ENCODE data around the gene MAFG. TPM values are rescaled to one million over a fixed set of nuclear protein-coding genes. Genes with fewer than 3 reads are reported as not detected.
A peak's percentile ranks its signal among the peaks of the same experiment; 100 is the strongest.

The MAFG gene
- total and polyA plus RNA-seq, 2 of the 13 experiments (the other 11 are each of a cell fraction or from before 2014, with no cell fraction given) = 14.5 to 20.0 TPM

GRCh38 chr17:81939218-81939617 is 11.7 kb upstream of the MAFG start:
- TF ChIP-seq STAG1 (CRISPR knock-in tag; IDR thresholded peaks at IDR 0.05) = peak; percentile 19; the same call in 1 of the 2 replicates
- no peak for TF ChIP-seq PRDM4 (CRISPR knock-in tag; IDR thresholded peaks at IDR 0.05; ENCODE audit: borderline replicate concordance)
- 0 out of 2 replicates have a peak, but pooled peaks have one; percentile 38 for TF ChIP-seq EED (CRISPR knock-in tag; IDR thresholded peaks at IDR 0.05)
- peak; percentile 18; the same call in 1 of the 2 replicates for TF ChIP-seq CTCF (CRISPR knock-in tag; IDR thresholded peaks at IDR 0.05)
- TF ChIP-seq GABPB1 (CRISPR knock-in tag; IDR thresholded peaks at IDR 0.05) = peak; percentile 8; the same call in 1 of the 2 replicates
- FAIRE-seq = no peak
- no peak overlapping the region for H3K9ac ChIP-seq (ENCODE audit: insufficient read depth, low read depth, low read length)
- intact Hi-C loops (cut with micrococcal nuclease; ENCODE audit: unreplicated experiment) = no loop called here
- ChIA-PET POLR2A (interaction anchor here (0.8 to 7.9 kb wide), 4 partner anchors 13 to 64 kb away, joined by 3 to 71 read pairs (median 30); partner anchors contain the start of gene MAFG), CTCF (ENCODE audit: low intra/inter-chr PET ratio, low total read pairs) (no interaction called here)
- peaks cover 19% of the 10 kb centered on the region for H3K79me2 ChIP-seq (ENCODE audit: insufficient read depth, low read length)
- peaks cover 16 to 33% of the 10 kb centered on the region in 2 experiments; a peak in 4 of 5 replicates for H3K27me3 ChIP-seq (ENCODE audit: control insufficient read depth in 1 of 2, insufficient read depth in 2 of 2, low read length in 2 of 2)
- no peak for DNase-seq (ENCODE audit: low spot score)
- H3K4me3 ChIP-seq (replicated peaks in 1 of 3; ENCODE audit: insufficient read depth in 1 of 3, low read depth in 2 of 3, low read length in 3 of 3) = no peak overlapping the region; a peak in 1 of 6 replicates
- no peaks in the 10 kb centered on the region; the same call in 1 of the 2 replicates for H4K20me1 ChIP-seq (ENCODE audit: insufficient read depth, low read length)
- H2AFZ ChIP-seq (ENCODE audit: low read length) = no peak overlapping the region
- H3K4me1 ChIP-seq (ENCODE audit: insufficient read depth, low read length) = peaks cover 74% of the 10 kb centered on the region
- in situ Hi-C loops (cut with HindIII; ENCODE audit: extremely low pct_ligation_motif_present, low pct_unique_long_range_greater_than_20kb) = no loop called here
- H3K9me3 ChIP-seq (ENCODE audit: low read length) = no peaks in the 10 kb centered on the region
- H3K4me2 ChIP-seq (ENCODE audit: low read depth, low read length) = peak overlapping the region; percentile 0; the same call in 1 of the 2 replicates
- BruUV-seq (replicated peaks) = no TSS peak
- 77% methylated on average over 6 of the region's 15 CpGs for WGBS (ENCODE audit: low lambda C conversion rate)
- peak; percentile 8; the same call in 2 of the 3 replicates for ATAC-seq
- H3K27ac ChIP-seq (ENCODE audit: extremely low read length, insufficient read depth, low read length) = no peak overlapping the region
- peaks cover 7 to 17% of the 10 kb centered on the region in 2 experiments; a peak in 4 of 5 replicates for H3K36me3 ChIP-seq (replicated peaks in 1 of 2; ENCODE audit: control insufficient read depth in 1 of 2, insufficient read depth in 2 of 2, low read length in 2 of 2)

Data from HepG2 (cell line).